ENCODE measurements around the gene LAMB3. TPM values are rescaled to one million over a fixed set of nuclear protein-coding genes. Genes with fewer than 3 reads are reported as not detected.

The LAMB3 gene
- total RNA-seq, 1 donor from 2014 or later, result 2.6 TPM

- Mint-ChIP-seq H3K9me3 (ENCODE audit: unreplicated experiment) (no peaks in the 10 kb centered on the region), H3K4me1 (ENCODE audit: unreplicated experiment) (peaks cover 5% of the 10 kb centered on the region), H3K27me3 (ENCODE audit: unreplicated experiment) (peaks cover 66% of the 10 kb centered on the region), H3K4me3 (ENCODE audit: unreplicated experiment) (no peak overlapping the region), H3K27ac (ENCODE audit: unreplicated experiment) (no peak overlapping the region), H3K36me3 (ENCODE audit: unreplicated experiment) (no peaks in the 10 kb centered on the region)
- TF ChIP-seq CTCF (IDR thresholded peaks at IDR 0.05), result no peak
- no peak for DNase-seq (ENCODE audit: extremely low spot score, unreplicated experiment)
These were observed 40.1 kb upstream of the LAMB3 start for GRCh38 chr1:209692296-209692695.

- Mint-ChIP-seq H3K4me1 (ENCODE audit: unreplicated experiment) (peaks cover 5% of the 10 kb centered on the region), H3K9me3 (ENCODE audit: unreplicated experiment) (no peaks in the 10 kb centered on the region), H3K27me3 (ENCODE audit: unreplicated experiment) (peaks cover 65% of the 10 kb centered on the region), H3K27ac (ENCODE audit: unreplicated experiment) (no peak overlapping the region), H3K36me3 (ENCODE audit: unreplicated experiment) (no peaks in the 10 kb centered on the region), H3K4me3 (ENCODE audit: unreplicated experiment) (no peak overlapping the region)
- no peak for TF ChIP-seq CTCF (IDR thresholded peaks at IDR 0.05)
- no peak for DNase-seq (ENCODE audit: extremely low spot score, unreplicated experiment)
These were observed 39.0 kb upstream of the LAMB3 start for GRCh38 chr1:209691237-209691636.

- Mint-ChIP-seq H3K27me3 (ENCODE audit: unreplicated experiment) (peaks cover 65% of the 10 kb centered on the region), H3K9me3 (ENCODE audit: unreplicated experiment) (no peaks in the 10 kb centered on the region), H3K27ac (ENCODE audit: unreplicated experiment) (no peak overlapping the region), H3K4me3 (ENCODE audit: unreplicated experiment) (no peak overlapping the region), H3K36me3 (ENCODE audit: unreplicated experiment) (no peaks in the 10 kb centered on the region), H3K4me1 (ENCODE audit: unreplicated experiment) (peaks cover 5% of the 10 kb centered on the region)
- TF ChIP-seq CTCF (IDR thresholded peaks at IDR 0.05), result no peak
- DNase-seq (ENCODE audit: extremely low spot score, unreplicated experiment), result no peak
These were observed 37.3 kb upstream of the LAMB3 start for GRCh38 chr1:209689477-209689876.

GRCh38 chr1:209688746-209689234, 36.6 kb upstream of the LAMB3 start:
- Mint-ChIP-seq H3K36me3 (ENCODE audit: unreplicated experiment) (no peaks in the 10 kb centered on the region), H3K4me3 (ENCODE audit: unreplicated experiment) (no peak overlapping the region), H3K27me3 (ENCODE audit: unreplicated experiment) (peaks cover 65% of the 10 kb centered on the region), H3K27ac (ENCODE audit: unreplicated experiment) (no peak overlapping the region), H3K4me1 (ENCODE audit: unreplicated experiment) (peaks cover 5% of the 10 kb centered on the region), H3K9me3 (ENCODE audit: unreplicated experiment) (no peaks in the 10 kb centered on the region)
- no peak for TF ChIP-seq CTCF (IDR thresholded peaks at IDR 0.05)
- DNase-seq (ENCODE audit: extremely low spot score, unreplicated experiment), result no peak

GRCh38 chr1:209686322-209686721, 34.1 kb upstream of the LAMB3 start:
- TF ChIP-seq CTCF (IDR thresholded peaks at IDR 0.05), result no peak
- no peaks in the 10 kb centered on the region for H3K36me3 Mint-ChIP-seq (ENCODE audit: unreplicated experiment)
- no peak overlapping the region for H3K27ac Mint-ChIP-seq (ENCODE audit: unreplicated experiment)
- H3K27me3 Mint-ChIP-seq (ENCODE audit: unreplicated experiment), result peaks cover 70% of the 10 kb centered on the region
- no peak for DNase-seq (ENCODE audit: extremely low spot score, unreplicated experiment)
- H3K9me3 Mint-ChIP-seq (ENCODE audit: unreplicated experiment), result no peaks in the 10 kb centered on the region
- H3K4me3 Mint-ChIP-seq (ENCODE audit: unreplicated experiment), result no peak overlapping the region
- H3K4me1 Mint-ChIP-seq (ENCODE audit: unreplicated experiment), result peaks cover 2% of the 10 kb centered on the region
